ENCODE results near the gene OSCP1.

OSCP1 gene

DNA sequence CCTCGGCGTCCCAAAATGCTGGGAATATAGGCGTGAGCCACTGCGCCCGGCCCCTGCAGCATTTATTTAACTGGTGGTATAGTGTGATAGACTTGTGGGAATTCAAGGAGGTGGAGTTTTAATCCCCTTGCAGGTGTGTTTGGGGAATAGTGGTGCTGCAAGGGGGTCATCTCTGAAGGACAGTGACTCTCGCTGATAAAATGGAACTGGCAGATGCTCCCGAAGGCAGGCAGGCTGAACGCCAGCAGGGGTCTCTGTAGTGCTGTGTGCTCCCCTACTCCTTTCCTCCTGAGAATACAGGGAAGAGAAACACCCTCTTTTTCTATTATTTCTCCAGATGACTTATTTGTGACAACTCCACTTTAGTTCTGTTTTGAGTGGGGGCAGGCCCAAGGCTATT, 4.0 kb downstream of the OSCP1 start:
- DNase-seq (ENCODE audit: low spot score), result no peak

GRCh38 chr1:36443297-36443696, 7.0 kb downstream of the OSCP1 start:
- DNase-seq (ENCODE audit: low spot score), result no peak

- no peak for DNase-seq (ENCODE audit: low spot score)
These were observed 7.9 kb downstream of the OSCP1 start for GRCh38 chr1:36442337-36442736.

DNA sequence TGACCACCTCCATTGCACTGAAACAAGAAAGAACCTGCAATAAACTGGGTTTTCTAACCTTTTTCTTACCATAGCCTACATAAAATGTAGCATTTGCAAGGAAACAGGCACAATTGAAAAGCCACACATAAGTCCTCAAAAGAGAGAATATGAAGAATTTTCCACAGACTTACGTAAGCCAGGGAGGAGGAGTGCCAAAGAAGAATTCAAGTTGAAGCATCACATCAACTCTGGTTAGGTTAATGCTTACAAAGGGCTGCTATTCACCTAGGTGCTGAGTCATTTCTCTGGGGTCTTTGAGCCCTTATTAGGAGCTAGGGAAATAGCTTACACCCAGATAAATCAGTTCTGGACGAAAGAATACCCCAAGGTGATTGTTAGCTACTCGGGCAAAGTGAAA, 9.6 kb downstream of the OSCP1 start:
- DNase-seq (ENCODE audit: low spot score), result no peak

DNA sequence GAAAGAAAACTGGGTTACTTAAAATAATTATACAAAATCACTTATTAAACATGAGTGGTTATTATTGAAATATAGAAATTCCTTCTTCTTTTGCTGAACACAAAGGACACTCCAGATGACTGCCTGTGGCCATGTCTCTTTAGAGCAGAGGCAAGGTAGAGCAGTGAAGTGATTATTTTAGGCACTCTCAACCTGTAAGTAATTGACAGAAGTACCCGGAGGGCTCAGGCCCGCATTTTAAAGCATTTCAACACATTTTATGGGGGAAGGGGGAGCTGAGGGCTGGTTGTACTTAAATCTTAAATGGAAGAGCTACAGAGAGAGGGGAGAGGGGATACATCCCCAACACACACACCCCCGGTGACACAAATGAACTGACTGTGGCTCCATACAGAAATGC, 10.2 kb downstream of the OSCP1 start:
- no peak for DNase-seq (ENCODE audit: low spot score)

DNA sequence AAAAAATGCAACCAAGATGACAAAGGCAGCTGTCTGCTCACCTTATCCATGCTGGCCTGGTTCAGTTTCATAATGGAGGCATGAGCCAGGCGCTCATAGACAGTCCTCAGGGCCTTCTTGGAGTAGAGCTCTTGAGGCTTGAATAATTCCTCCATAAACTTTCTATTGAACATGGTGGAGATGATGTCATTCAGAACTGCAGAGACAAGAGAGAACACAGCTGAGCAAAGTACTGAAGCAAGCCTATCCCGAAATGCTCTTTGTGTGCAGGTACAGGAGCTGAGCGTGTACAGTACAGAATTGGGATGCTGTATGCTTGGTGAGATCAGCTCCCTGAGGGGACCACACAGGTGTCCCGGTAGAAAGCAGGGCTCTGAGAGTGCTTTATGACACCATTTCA, 11.5 kb downstream of the OSCP1 start:
- DNase-seq (ENCODE audit: low spot score), result no peak

DNA sequence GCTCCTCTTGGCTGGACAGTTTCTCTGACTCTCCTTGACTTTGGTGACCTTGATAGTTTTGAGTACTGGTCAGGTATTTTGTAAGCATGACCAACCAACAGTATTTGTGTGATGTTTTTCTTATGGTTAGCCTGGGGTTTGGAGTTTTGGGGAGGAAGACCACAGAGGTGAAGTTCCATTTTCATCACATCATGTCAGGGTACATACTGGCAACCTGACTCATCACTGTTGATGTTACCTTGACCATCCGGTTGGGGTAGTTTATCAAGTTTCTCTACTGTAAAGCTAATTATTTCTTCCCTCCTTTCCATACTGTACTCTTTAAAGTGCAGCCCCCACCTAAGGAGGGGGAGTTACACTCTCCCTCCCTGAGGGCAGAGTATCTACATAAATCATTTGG, 13.4 kb downstream of the OSCP1 start:
- no peak for DNase-seq (ENCODE audit: low spot score)

GRCh38 chr1:36433102-36433501, 17.1 kb downstream of the OSCP1 start:
- no peak for DNase-seq (ENCODE audit: low spot score)

DNA sequence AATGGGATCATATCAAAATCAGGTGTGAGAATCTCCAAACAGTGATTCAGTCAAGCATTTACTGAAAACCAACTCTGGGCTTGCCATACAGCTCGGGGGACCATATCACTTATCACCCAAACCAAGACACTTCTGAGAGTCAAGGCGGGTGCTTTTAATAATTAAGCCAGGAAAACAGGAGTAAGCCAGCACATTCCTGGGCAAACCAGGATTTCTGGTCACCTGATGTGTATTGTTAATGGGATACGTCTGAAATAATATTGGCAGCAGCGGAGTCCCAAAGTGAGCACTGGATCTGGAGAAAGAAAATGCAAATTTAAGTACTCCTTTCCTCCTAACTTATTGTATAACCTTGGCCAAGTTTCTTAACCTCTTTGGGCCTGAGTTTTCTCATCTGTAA, 17.6 kb downstream of the OSCP1 start:
- DNase-seq (ENCODE audit: low spot score), result no peak

DNA sequence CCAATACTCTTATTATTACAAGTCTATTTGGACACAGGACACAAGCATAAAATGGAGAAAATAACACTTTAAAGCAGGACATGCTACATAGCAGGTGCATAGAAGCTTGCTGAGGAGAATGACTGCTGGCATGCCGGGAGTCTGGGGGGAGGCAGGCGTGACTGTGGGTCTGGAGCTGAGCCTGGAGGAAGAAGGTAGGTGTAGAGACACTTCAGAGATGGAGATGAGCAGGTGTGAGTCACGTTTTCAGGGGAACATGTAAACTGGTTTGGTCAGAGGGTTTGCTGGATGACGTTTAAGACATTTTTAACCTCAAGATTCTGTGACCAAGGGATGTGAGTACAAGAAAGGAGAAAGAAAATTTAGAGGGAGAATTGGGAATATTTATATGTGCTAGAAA, 24.5 kb downstream of the OSCP1 start:
- no peak for DNase-seq (ENCODE audit: low spot score)

GRCh38 chr1:36421649-36422048, 28.6 kb downstream of the OSCP1 start:
- DNase-seq (ENCODE audit: low spot score), result no peak

DNA sequence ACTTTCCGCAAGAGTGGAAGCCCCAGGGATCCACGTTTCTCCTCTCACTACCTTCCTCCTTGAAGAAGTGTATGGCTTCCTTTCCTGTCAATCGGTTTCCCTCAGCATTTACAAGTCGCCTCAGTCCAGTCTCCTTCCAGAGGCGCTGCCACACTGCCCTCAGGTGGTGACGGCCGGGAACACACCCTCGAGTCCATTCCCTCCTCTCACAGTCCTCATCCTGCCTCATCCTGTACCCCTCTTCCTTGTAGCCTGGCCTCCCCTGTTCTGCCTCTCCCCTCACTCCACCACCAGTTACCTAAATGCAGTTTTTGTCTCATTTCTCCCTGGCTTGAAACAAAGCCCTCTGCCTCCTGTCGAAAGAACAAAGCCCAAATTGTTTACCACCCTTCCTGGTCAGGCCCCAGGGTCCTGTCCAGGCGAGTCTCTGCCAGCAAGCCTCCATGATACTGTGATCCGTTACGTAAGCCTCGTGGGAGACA, 29.4 kb downstream of the OSCP1 start:
- DNase-seq (ENCODE audit: low spot score), result peak; percentile 90

GRCh38 chr1:36420409-36420808, 29.8 kb downstream of the OSCP1 start:
- DNase-seq (ENCODE audit: low spot score), result no peak

- DNase-seq (ENCODE audit: low spot score), result no peak
These were observed 30.7 kb downstream of the OSCP1 start for GRCh38 chr1:36419569-36419968.

DNA sequence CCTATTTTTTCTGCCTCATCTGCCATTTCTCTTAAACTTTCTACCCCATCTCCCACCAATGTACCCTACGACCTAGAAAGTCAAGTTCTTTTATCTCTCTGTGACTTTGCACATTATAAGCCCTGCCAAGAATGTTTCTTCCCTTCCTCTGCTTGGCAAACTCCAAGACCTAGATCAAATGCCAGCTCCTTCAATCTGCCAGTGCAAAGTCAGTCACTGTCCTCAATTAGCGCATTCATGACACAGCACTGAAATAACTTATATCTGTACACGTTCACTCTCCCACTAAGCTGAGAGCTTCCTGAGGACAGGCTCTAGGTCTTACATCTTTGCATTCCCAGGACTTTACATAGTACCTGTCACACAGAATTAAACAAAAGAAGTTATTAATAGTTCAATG, 31.1 kb downstream of the OSCP1 start:
- no peak for DNase-seq (ENCODE audit: low spot score)

DNA sequence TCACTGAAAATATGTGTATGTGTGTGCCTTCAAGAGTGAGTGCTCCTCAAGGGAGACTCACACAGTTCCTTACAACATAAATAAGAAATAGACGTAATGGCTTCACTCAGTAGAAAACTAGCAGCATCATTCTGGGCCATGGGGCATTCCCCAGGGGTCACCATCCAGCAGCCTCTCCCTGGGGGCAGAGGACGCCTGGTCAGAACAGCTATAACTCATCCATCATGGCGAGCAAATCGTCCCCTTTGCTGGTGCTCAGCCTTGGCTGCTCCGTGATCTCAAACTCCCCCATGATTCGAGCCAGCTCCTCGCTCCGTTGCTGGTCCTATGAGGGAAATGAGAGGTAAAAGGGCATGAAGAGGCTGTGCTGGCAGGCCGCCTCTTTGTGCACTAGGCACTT, 32.3 kb downstream of the OSCP1 start:
- no peak for DNase-seq (ENCODE audit: low spot score)

GRCh38 chr1:36415661-36416326, 34.5 kb downstream of the OSCP1 start:
- DNase-seq (ENCODE audit: low spot score), result no peak

DNA sequence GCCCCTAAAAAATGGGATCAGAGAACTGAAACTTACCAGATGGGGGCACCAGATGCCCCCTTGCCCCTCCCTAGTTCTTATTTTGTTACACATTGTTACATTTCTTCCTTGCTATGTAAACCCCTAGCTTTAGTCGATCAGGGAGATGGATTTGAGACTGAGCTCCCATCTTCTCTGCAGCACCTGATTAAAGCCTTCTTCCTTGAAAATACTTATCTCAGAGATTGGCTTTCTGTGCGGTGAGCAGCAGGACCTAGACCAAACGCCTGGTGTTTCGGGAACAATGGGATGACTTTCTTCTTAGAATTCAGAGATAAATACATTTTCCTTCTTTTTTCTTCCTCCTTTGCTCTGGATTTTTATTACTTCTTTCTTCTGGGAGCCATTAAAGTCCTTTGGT, 35.9 kb downstream of the OSCP1 start:
- no peak for DNase-seq (ENCODE audit: low spot score)

- peak; percentile 66 for DNase-seq (ENCODE audit: low spot score)
These were observed 38.3 kb downstream of the OSCP1 start for GRCh38 chr1:36411674-36412648.

DNA sequence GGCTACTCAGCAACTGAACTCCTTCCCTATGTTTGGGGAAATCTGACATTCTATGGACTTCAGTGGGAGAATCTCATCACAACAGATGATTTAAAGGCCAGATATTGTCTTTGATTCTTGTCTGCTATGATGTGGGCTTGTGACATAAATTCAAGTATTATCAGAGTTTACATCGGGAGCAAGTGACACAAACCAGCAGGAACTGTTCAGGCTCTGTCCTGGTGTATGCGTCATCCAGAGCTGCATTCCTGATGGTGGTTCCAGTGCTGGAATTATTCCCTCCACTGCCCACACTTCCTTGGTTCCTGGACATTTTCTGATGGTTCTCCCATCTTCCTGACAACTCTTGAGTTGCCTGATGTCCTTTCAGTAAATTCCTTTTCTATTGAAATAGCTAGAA, 41.8 kb downstream of the OSCP1 start:
- DNase-seq (ENCODE audit: low spot score), result no peak

GRCh38 chr1:36406440-36406839, 43.8 kb downstream of the OSCP1 start:
- no peak for DNase-seq (ENCODE audit: low spot score)

DNA sequence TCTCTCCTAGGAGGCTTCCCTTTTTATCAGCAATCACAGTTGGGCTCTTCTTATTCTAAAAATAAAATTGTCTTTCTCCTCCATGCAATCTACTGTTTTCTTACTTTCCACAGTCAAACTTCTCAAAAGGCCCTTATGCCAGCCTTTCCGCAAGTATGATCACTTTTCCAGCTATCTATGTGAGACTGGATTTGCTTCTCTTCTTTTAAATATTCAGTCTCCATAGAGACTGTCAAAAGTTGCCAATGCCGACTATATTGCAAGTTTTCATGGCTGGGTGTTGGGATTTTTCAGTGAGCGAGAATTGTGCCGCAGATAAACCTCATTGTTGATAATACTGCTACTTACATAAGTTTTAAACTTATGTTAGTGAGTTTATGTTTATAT, 47.8 kb downstream of the OSCP1 start:
- DNase-seq (ENCODE audit: low spot score), result no peak
